Epithelial cell of esophagus (primary cell): ENCODE data around the gene RAB11FIP3.

Experiments
- DNase-seq: peaks from one replicate; pipeline ENCODE4 v3.0.0; 2010; ENCODE audit warnings: low read depth
- H3K4me3 ChIP-seq: 2 replicates; pipeline ENCODE4 v1.5.1; 2011; ENCODE audit warnings: mild to moderate bottlenecking, low read length, control low read depth
- CTCF ChIP-seq: IDR thresholded peaks from 2 replicates; pipeline ENCODE4 v1.5.1; 2011; ENCODE audit warnings: low read depth, mild to moderate bottlenecking, low read length, control low read depth, inconsistent platforms; ENCODE audit not compliant: insufficient read depth; ENCODE audit errors: missing control alignments

Gene RAB11FIP3

DNA sequence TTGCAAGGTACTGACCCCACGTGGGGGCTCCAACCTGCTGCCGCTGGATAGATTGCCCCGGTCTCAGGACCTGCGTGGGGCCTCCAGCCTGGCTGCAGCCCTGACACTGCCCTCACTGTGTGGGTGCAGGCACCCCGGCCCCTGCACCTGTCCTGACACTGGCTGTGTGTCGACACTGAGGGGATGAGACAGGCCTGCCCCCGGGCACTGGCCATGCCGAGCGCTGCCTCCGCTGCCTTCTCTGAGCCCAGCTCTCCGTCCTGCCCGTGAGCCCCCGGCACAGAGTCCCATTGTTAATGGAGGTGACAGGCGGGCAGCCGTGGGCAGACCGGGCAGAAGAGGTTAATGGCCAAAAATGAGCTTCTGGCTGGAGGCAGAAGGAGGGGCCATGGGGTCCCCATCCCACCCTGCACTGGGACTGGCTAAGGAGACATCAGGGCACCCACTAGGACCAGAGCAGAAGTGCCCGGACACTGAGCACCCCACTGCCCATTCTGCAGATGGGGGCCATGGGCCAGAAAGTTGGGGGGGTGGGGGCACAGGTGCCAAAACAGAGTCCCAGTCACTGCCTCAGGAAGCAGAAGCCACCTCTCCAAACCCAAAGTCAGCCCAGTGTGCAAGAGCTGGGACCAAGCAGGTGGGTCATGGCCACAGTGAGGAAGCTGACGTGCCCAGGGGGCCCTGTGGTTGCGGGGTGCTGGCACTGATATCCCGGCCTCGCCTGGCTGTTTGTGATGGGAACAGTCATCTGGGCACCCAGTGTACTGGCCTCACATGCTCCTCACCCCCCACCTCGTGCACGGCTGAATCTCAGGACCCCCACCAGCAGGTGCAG, 132.2 kb downstream of the RAB11FIP3 start:
- DNase-seq: no peak
- no peak overlapping the region for H3K4me3 ChIP-seq
- TF ChIP-seq CTCF: no peak

DNA sequence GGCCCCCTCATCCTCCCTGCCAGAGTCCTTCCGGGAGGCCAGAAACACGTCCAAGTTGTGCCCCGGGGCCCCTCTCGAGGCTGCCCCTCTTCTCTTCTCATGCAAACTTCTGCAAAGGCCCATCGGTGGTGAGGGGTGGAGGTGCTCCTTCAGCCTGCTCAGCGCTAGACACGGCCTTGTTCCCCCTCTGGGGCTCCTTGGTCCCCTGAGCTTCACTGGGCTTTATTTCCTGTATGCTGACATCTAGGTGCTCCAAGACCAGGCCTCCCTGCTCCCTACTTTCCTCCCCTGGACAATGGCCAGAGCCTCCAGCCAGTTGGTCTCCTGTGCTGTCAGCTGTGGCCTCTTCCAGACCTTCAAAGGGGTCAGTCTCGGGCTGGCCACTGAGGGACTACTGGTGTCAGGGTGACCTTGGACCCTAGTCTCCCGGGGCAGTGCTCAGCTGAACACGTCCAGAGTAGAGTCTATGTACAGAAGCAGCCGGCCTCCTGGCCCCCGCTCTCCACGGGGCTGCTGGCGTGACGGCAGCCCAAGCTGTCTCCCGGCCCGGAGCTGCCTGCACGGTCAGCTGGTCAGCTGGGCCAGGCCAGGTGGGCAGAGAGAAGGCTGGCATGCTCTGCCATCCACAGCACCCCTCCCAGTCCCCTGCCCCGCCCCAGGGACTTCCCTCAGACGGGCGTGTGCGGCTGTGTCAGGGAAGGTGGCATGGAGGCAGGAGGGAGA, 133.0 kb downstream of the RAB11FIP3 start:
- no peak for DNase-seq
- no peak overlapping the region for H3K4me3 ChIP-seq
- no peak for TF ChIP-seq CTCF

GRCh38 chr16:559021-559380, 133.6 kb downstream of the RAB11FIP3 start:
- no peak for DNase-seq
- H3K4me3 ChIP-seq: no peak overlapping the region
- no peak for TF ChIP-seq CTCF

DNA sequence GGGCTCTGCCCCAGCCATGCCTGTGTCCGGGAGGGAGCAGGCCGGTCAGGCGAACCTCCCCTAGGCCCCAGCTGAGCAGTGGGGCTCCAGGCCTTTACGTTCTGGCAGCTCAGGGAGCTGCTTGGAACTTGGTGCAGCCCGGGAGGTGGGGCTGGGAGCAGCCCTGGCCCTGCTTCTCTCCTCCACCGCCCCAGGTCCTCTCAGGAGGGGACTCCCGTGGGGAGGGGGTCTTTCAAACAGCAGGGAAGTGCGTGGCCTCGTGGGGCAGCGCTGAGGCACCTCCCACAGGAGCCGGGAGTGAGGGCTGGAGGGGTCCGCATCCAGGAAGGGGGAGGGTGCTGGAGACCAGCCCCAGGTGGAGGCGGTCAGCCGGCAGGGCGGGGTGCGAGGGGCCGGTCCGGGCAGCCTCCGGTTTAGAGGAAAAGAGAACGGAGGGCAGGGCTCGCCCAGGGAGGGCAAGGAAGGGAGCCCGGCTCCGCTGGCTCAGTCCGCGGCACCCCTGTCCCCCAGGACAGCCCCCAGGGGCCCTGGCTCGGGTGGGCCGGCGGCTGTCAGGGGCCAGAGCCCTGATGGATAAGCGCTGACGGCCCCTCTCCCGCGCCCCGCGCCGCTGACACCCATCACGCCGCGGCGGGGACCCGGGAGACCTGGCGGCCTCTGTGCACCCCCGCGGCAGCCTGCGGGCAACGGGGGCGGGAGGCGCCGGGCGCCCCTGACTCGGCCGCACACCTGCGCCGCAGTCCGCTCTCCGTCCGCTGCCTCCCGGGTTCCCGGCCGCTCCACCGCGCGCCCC, 134.2 kb downstream of the RAB11FIP3 start:
- no peak for DNase-seq
- TF ChIP-seq CTCF: no peak
- H3K4me3 ChIP-seq: no peak overlapping the region

GRCh38 chr16:560204-560700, 134.8 kb downstream of the RAB11FIP3 start, which contains the start of gene PRR35:
Gene PRR35 (plus strand): TSS chr16:560394. CDS start chr16:563295, 2,901 bp downstream.
- no peak for TF ChIP-seq CTCF
- no peak within 1 kb of the TSS for H3K4me3 ChIP-seq
- no peak for DNase-seq

DNA sequence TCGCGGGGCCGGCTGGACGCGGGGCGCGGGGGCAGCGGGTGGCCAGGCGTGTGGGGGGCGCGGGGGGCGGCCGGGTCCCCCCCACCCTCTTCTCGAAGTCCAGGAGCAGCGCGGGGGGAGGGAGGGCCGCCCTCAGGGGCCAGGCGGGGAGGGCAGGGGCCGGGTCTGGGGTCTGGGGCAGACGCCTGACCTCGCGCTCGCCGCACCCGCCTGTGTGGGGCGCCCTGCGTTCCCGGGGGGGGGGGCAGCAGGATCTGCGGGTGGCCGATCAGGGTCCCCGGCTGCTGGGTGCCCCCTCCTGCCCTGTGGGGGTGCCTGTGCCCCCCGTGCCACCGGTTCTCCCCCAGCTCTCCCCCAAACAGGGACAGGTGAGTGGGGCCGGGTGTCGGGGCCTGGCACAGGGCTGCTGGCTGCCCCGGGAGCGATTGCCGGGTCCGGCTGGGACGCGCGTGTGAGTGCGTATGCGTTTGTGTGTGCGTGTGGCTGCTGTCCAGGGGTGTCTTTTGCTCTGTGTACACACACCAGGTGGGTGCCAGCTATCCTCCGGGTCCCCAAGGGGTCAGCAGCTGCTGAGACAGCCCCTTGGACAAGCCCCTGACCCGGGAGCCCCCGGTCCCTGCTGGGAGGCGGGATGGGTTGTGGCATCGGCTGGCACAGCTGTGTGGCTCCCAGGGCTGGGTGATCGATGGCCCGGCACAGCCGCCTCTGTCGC, 135.4 kb downstream of the RAB11FIP3 start:
- TF ChIP-seq CTCF: no peak
- H3K4me3 ChIP-seq: no peak overlapping the region
- no peak for DNase-seq
